SK-N-SH treated with all-trans-retinoic acid at 6 μM for 48 hours (cell line): ENCODE measurements around the gene TMEM229A.

ENCODE experiments used
- ARNTL ChIP-seq: fragments of 450-650 bp; formaldehyde crosslinking; IDR thresholded peaks from 2 replicates; pipeline ENCODE4 v1.5.0; 2020; ENCODE audit warnings: low read depth, mild to moderate bottlenecking, moderate library complexity, borderline replicate concordance
- CREB5 ChIP-seq: fragments of 250-450 bp; sonication (Bioruptor Pico); IDR thresholded peaks from 2 replicates; pipeline ENCODE4 v1.5.1; 2020; ENCODE audit warnings: low read depth, mild to moderate bottlenecking, moderate library complexity
- CSDC2 ChIP-seq: fragments of 250-450 bp; sonication (Bioruptor Pico); IDR thresholded peaks from 2 replicates; pipeline ENCODE4 v1.5.0; 2020; ENCODE audit warnings: mild to moderate bottlenecking, moderate library complexity
- GLIS3 ChIP-seq: fragments of 250-450 bp; sonication (Bioruptor Pico); IDR thresholded peaks from 2 replicates; pipeline ENCODE4 v1.5.0; 2020; ENCODE audit warnings: mild to moderate bottlenecking, moderate library complexity
- ISL1 ChIP-seq: fragments of 250-450 bp; sonication (Bioruptor Pico); IDR thresholded peaks from 2 replicates; pipeline ENCODE4 v2.1.2; 2022; ENCODE audit warnings: mild to moderate bottlenecking, moderate library complexity
- OSR1 ChIP-seq: fragments of 250-450 bp; sonication (Bioruptor Pico); IDR thresholded peaks from 2 replicates; pipeline ENCODE4 v1.8.0; 2022; ENCODE audit warnings: moderate library complexity, mild to moderate bottlenecking, inconsistent platforms
- PATZ1 ChIP-seq: fragments of 250-450 bp; sonication (Bioruptor Pico); IDR thresholded peaks from 2 replicates; pipeline ENCODE4 v1.8.0; 2020; ENCODE audit warnings: mild to moderate bottlenecking, moderate library complexity, borderline replicate concordance
- RARB ChIP-seq: fragments of 250-450 bp; sonication (Bioruptor Pico); IDR thresholded peaks from 2 replicates; pipeline ENCODE4 v1.8.0; 2021; ENCODE audit warnings: mild to moderate bottlenecking, moderate library complexity
- SNAI2 ChIP-seq: fragments of 250-450 bp; sonication (Bioruptor Pico); IDR thresholded peaks from 2 replicates; pipeline ENCODE4 v1.5.0; 2020; ENCODE audit warnings: mild to moderate bottlenecking, moderate library complexity
- ZC3H10 ChIP-seq: fragments of 250-450 bp; sonication (Bioruptor Pico); IDR thresholded peaks from 2 replicates; pipeline ENCODE4 v1.5.1; 2021; ENCODE audit warnings: mild to moderate bottlenecking, moderate library complexity
- ZFP3 ChIP-seq: fragments of 250-450 bp; sonication (Bioruptor Pico); IDR thresholded peaks from 2 replicates; pipeline ENCODE4 v1.5.0; 2020; ENCODE audit warnings: mild to moderate bottlenecking, moderate library complexity
- ZFP30 ChIP-seq: fragments of 450-650 bp; formaldehyde crosslinking; IDR thresholded peaks from 2 replicates; pipeline ENCODE4 v1.5.0; 2022; ENCODE audit warnings: mild to moderate bottlenecking, moderate library complexity
- ZNF565 ChIP-seq: fragments of 450-650 bp; formaldehyde crosslinking; conservative IDR thresholded peaks from 2 replicates; pipeline ENCODE4 v1.5.0; 2020; ENCODE audit warnings: low read depth, mild to moderate bottlenecking, moderate library complexity

GRCh38 chr7:123993996-123994395 is 38.9 kb downstream of the TMEM229A start:
- TF ChIP-seq PATZ1 (no peak), ARNTL (CRISPR knock-in tag) (no peak), GLIS3 (CRISPR knock-in tag) (no peak), ZC3H10 (CRISPR knock-in tag) (no peak), SNAI2 (CRISPR knock-in tag) (no peak), ZNF565 (CRISPR knock-in tag) (no peak), RARB (CRISPR knock-in tag) (no peak), ISL1 (CRISPR knock-in tag) (no peak), OSR1 (no peak), CREB5 (CRISPR knock-in tag) (no peak), ZFP30 (CRISPR knock-in tag) (no peak), CSDC2 (no peak), ZFP3 (CRISPR knock-in tag) (no peak)
